ENCODE data around the gene SHROOM3.
"Not testable (repeated sequence)": the region's sequence is repeated elsewhere in the genome, so short reads cannot be mapped to it uniquely, and the experiment has no call there.

SHROOM3 gene

DNA sequence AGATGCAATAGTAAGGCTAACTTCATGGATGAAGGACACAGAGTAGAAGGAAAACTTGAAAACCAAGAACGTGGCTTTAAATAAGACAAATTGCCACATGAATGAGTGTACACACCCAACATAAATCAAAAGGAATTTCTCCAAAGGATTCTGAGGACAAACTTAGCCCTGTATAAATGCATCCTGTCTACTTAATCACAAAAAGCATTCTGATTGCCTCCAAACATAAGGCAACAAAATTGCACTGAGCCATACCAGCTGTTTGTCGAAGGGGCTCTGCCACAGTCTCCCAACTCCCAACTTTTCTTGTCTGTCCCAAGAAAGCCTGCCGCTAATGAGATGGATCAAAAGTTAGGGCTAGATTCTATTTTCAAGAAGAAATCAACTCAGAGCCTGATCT is 268.6 kb downstream of the SHROOM3 start:
- no peak for DNase-seq

DNA sequence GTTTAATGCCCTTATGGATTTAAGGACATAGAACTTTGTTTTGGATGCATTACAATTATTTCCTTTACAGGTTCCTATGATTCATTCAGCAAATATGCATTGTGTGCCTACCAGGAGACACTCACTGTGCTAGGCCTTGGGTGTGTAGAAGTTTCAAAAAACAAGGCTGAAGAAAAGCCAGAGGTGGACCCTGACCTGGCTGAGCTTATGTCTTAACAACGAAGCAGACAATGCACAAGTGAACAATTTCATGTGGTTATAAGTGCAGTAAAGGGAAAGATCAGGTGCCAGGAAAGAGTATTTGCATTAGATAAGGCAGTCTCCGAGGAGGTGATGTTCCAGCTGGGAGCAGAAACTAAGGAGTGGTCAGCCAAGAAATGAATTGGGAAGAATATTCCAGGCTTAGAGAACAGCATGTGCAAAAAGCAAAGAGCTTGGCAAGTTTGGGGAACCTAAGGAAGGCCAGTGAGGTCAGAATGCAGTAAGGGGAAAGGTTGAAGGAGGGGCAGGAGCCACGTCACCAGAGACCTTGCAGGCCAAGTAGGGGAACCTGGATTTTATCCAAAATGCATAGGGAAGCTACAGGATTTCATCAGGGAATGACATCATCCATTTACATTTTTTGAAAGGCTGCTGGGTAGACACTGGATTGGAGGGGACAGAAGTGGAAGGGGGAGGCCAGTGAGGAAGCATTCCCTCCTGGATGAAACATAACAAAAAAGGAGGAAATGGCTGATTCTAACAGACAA is 269.3 kb downstream of the SHROOM3 start:
- DNase-seq: no peak

DNA sequence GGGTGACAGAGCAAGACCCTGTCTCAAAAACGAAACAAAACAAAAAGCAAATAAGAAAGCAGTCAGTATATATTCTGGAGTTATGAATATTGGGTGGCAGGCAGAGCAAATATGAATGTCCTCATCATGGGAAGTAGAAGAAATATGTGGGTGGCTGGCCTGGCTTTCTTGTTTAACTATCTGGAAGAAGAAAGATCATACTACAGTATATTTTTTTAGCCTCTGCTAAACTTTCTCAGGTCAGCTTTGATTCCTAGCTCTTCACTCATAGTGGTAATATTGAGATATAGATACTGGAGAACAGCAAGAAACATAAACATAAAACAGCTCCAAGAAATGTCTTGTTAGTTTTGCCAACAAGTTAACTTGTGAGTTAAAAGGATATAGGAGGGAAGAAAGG is 270.4 kb downstream of the SHROOM3 start:
- no peak for DNase-seq

DNA sequence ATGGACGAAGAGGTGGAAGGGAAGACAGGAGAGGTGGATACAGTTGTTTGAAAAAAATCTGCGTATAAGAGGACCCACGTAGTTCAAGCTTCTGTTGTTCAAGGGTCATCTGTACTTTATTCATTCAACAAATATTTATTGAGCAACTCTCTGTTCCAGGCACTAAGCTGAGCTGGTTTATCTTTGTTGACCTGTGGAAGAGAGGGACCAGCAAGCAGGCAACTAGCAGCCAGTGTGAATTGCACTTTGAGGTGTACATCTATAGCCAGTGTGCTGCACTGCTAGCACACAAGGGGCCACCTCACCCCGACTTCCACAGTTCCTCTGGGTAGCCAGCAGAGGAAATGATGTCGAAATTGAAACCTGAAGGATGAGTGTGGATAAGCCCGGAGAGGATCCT is 271.6 kb downstream of the SHROOM3 start:
- DNase-seq: no peak

DNA sequence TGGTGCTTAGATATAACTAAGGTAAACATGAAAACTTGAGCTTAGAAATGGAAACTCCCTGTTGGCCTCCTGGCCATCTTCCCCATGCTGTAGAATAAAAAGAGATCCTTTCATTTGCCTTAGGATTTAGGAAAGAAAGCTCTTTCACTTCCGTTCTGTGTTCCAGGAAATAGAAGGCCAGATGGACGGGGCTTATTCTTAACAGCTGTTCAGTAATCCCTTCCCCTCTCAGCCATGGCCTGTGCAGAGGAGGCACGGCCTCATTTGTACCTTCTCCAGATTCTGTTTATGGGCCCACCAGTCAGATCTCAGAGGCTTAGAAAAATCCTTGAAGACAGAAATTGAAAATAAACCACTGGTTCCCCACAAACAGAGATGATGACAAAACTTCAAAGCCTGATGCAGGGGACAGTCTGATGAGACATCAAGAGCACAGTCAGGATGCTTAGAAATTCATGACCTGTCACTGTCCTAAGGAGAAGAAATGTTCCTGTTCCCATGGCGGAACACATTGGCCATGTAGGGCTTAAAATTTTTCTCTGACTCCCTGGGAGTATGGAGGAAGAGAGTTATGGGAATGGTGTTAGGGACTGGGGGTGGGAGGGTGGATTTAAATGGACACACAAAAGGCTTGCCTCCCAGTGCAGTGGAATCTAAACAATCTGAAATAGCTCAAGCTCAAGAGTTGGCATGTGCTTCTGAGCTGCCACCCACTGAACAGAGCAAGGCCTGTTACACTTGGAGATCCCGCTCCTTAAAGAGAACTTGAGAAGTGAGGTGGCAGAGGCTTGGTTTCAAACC is 274.1 kb downstream of the SHROOM3 start:
- DNase-seq: no peak

DNA sequence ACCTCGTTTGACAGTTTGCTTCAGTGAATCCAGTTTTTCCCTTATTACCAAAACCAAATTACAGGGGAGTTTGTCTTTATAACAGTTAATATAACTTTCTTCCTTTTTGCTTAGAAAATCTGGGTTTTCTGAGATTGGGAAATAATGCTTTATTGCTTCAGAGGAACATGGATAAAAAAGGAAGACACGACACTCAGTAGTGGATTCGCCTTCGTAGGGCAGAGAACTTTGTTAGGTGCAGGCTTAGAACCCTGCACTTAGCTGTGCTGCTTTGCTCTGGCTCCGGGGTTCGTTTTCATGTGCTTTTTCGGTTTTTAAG is 274.7 kb downstream of the SHROOM3 start:
- DNase-seq: no peak

DNA sequence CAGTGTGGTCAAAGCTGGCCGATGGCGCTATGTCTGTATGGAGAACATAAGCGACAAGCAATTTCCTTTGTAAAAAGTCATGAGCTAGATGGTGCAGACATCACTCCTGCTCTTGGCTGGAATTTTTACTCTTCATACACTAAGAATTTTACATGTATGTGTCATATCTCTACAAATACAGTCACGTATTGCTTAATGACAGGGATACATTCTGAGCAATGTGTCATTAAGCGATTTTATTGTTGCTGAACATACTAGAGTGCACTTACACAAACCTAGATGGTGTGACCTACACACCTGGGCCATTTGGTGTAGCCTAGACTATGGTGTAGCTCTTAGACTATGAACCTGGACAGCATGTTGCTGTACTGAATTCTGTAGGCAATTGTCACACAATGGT is 277.5 kb downstream of the SHROOM3 start:
- no peak for DNase-seq

DNA sequence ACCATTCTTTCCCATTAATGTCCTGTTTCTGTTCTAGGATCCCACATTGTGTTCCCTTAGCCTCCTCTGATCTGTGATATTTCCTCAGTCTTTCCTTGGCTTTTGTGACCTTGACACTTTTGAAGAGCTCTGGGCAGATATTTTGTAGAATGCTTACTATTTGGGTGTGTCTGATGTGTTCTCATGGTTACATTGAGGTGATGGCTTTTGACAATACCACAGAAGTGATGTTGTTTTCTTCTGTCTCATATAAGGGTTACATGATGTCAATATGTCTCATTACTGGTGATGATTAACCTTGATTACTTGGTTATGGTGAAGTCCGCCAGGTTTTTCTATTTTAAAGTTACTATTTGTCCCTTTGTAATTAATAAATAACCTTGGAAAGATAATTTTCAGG is 279.2 kb downstream of the SHROOM3 start:
- no peak for DNase-seq

DNA sequence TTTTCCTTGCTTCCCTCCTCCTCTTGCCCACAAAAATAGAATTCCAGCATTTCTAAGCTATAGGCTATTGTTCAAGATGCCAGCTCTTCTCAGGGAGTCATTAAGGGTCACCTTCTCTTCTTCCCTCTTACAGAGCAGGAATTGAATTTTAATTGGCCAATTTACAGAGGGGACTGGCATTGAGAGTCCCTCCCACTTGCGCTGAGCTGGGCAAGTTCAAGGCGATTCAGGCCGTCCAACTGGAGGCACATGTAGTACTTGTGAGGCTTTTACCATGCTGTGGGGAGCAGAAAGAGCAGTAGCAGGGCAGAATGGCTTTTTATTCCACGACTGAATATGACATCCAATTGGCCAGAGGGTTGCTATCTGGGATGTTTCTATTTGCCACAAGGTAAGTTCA is 281.0 kb downstream of the SHROOM3 start:
- no peak for DNase-seq

DNA sequence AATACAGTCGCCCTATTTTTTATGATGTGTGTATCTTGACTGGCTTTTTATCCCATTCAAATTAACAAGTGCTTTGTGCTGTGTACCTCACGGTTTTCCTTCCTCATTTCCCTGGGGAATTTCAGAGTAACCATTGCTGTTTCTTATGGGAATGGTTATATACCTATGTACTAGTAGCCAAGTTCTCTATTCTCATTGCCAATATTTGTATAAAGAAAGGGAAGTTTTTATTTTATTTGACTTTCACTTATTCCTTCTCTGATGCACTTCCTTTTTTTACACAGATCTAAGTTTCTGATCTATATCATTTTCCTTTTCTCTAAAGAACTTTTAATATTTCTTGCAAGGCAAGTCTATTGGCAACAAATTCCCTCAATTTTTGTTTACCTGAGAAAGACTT is 281.6 kb downstream of the SHROOM3 start:
- DNase-seq: no peak

DNA sequence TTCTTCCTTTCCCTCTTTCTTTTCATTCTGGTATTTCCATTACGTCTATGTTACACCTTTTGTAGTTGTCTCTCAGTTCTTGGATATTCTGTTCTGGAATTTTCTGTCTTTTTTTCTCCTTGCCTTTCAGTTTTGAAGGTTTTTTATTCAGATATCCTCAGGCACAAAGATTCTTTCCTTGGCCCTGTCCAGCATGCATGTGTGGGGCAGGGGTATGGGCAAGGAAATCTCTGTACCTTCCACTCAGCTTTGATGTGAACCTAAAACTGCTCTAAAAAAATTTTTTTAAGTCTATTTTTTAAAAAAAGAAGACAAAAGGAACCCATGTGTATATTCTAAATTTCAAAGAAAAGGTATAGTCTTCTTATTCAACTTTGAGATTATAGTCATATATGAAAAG is 282.4 kb downstream of the SHROOM3 start:
- no peak for DNase-seq

DNA sequence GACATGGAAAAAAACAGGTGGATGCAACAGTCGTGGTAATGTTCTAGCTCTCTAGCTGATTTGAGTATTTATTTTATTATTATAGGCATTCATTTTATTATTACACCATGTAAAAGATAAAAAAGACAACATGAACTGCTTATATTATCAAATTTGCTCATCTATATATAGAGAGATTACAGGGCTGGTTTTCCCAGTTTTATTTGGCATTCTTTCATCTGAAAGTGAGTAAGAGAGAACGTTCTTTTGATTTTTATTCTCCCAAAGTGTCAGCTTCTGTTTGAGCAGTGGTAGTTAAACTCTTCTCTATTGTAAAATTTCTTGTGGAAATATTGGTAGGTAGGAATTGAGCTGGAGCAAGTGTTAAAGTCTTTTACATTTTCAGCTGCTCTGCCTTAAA is 283.0 kb downstream of the SHROOM3 start:
- DNase-seq: no peak

DNA sequence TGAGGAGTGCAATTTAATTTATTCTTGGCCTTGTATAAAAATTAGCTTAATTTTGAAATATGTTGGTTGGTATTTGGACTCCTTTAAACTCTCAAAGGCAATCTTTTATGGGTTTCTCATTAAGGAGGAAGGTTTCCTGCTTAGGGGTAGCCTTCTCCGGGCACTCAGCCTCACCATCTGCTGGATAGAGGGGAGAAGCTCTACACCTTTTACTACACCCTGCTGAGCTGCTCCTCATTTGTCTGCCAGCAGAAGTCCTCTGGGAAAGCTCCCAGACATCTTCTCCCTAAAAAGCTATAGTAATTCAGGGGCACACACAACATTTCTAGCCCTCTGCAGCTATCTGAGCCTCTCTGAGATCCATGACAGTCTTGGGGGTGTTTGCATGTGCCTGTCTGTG is 283.8 kb downstream of the SHROOM3 start:
- DNase-seq: no peak

DNA sequence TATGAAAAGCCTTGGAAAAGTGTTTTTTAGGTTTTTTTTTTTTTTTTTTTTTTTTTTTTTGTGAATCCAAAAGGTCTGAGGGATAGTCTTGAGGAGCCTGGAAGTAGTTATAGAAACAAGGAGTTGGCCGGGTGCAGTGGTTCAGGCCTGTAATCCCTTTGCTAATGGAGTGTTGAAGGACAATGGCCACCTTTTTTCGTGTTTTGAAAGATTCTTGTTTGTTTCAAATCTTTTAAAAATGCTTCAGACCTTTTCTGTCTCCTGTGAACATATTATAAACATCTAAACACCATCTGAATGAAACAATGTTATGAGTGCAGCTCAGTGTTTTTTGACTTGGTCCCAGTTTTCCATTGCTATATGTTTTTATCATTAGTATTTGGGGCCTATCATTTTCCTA is 285.1 kb downstream of the SHROOM3 start:
- no peak for DNase-seq

DNA sequence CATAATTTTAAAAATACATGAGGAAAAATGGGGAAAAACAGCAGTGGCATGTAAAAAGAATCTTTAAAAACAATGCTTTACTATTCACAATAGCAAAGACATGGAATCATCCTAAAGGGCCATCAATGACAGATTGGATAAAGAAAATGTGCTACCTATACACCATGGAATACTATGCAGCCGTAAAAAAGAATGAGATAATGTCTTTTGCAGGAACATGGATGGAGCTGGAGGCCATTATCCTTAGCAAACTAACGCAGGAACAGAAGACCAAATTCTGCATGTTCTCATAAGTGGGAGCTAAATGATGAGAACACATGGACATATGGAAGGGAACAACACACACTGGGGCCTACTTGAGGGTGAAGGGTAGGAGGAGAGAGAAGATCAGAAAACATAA is 287.1 kb downstream of the SHROOM3 start:
- not testable (repeated sequence) for DNase-seq

DNA sequence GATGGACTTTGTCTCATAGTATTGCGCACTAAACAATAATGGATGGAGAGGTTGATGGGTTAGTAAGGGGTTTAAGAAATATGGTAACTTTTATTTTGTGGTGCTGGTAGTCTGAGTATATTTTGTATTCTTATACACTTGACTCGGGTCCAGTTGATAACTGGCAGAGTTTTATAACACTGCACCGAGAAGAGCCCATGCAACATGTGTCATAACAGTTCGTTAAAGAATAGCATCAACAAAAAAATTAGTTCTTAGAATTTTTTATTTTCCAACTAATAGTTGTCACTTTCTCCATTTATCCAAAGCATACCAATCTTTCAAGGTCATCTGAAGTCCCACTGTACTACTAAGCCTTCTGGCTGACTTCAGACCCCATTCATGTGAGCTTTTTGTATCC is 287.8 kb downstream of the SHROOM3 start:
- no peak for DNase-seq

DNA sequence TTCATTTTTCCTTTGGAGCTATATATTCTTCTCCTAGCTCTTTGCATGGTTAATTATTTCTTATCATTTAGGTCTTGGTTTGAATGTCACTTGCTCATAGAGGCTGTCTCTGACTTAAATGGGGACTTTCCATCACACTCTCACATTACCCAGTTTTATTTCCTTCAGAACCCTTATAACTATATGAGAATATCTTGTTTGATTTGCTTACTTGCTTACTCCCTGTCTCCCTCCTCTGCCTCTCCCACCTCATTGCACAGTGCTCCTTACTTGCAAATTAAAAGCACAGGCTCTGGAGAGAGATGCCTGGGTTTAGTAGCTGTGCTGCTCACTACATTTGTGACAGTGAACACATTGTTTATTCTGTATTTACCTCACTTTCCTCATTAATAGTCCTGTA is 288.3 kb downstream of the SHROOM3 start:
- no peak for DNase-seq

DNA sequence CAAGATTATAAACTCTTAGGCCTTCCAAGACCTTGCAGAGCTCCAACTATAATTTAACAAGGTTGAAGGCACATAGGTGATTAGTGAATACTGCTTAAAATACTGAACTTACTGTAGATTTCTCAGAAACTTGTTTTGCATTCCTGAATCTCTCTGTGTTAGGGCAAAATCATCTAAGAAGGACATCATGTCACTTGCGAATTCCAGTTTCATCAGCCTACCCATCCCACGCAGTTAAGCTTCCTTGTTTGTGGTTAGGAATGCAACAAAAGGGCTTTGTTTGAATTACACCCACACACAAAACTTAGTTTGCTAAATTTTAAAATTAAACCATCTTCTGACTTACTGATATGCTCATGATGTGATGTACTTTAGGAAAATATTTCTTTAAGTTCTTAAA is 288.9 kb downstream of the SHROOM3 start:
- no peak for DNase-seq

DNA sequence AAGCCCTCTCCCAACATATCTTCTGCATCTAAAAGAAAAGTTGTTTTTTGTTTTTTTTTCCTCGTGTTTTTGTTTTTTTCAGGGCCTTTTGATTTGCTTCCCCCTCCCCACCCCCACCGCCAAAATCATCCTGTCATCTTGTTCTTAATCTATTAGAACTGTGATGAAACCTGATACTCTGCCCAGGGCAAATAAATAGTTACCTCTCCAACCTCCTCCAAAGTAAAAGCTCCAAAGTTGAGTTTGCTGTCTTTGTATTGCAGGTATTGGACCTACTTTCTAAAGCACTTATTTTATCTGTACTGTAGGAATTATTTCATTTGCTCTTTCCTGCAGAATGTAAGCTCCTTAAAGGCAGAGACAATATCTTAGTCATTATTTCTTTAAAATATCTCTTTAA is 290.0 kb downstream of the SHROOM3 start:
- DNase-seq: no peak

DNA sequence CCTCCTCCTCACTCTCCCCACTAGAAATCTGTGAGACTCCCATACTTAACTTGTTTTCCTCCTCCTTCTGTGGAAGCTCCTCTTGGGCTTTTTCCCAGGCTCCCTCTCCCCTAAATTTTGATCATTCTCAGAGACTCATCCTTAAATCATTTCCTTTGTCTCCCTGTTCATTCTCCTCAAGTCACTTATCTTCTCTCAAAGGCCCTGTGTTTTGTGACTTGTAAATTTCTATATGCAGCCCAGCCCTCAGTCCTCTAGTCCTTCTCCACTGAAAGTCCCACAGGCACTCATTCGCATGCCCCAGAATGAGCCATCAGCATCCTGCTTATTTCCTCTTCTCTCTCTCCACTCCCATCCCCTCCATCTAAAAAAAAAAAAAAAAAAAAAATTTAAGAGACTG is 291.1 kb downstream of the SHROOM3 start:
- DNase-seq: no peak

DNA sequence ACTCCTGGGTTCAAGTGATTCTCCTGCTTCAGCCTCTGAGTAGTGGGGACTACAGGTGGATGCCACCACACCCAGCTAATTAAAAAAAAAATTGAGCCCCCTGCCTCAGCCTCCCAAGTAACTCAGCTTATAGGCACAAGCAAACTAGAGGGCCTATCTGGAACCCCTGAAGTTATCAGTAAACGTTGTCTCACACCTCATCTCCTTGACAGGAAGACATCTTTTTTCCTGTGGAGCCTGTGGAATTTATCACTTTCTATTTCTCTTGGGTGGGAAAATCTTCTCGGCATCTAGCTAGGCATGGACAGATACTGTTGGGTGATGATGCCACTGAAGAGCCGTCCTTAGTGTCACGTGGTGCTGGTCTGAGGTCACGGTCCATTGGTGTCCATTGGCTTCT is 291.6 kb downstream of the SHROOM3 start:
- no peak for DNase-seq

DNA sequence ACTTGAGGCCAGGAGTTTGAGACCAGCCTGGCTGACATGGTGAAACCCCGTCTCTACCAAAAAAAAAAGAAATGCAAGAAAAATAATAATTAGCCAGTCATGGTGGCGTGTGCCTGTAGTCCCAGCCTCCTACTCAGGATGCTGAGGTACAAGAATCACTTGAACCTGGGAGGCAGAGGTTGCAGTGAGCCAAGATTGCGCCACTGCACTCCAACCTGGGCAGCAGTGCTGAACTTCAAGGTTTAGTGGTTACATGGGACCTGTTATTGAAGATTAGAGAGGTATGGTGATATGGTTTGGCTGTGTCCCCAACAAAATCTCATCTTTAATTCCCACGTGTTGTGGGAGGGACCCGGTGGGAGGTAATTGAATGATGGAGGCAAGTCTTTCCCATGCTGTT is 292.9 kb downstream of the SHROOM3 start:
- DNase-seq: not testable (repeated sequence)

DNA sequence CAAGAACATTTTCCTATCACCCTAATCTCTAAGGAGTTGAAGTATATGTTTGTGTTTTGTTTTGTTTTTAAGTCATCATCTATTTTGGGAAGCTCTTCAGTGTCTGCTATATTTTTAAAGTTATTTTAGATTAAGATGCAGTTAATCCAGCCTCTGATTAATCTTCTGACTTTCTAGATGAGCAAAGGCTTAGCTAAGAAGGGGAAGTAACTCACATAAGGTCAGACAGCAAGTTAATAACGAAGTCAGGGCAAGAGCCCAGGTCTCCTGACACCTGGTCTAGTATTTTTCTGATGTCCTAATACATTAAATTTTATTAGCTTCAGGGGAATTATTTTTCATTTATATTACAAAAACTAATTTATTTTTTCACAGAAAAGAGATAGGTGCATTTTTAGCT is 294.4 kb downstream of the SHROOM3 start:
- no peak for DNase-seq

DNA sequence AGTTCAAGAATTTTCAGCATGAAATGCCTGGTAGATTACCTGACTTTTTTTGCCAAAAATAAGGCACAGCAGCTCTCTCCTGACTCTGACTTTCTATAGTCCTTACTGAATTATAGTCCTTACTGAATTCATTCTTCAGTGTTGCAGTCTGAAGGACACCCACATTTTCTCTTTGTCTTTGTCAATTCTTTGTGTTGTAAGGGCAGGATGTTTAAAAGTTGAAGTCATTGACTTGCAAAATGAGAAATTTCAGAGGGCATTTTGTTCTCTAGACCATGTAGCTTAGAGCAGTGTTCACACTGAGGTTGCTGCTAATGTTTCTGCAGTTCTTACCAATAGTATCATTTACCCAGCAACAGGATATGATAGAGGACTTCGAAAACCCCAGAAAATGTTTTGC is 295.0 kb downstream of the SHROOM3 start:
- DNase-seq: no peak

DNA sequence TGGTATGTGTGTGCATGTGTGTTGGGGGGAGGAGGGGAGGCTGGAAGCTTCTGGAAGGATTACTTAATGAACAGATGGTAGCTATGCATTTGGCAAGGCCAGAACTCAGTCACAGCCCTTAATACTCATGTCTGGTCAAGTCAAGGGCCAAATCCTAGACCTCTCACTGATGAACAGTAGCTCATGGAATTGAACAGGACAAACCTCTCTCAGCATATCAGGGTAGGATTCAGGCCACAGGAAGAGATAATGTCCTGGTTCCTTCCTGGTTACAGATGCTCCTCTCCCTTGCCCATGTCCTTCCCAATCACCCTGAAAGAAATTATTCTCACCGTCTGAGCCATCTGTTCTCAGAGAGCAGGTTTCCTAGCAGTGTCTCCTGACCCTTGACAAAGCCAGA is 297.2 kb downstream of the SHROOM3 start:
- no peak for DNase-seq
